GDM1 (cell line): Measurements from ENCODE around the gene SH3TC1.

Source experiments
- DNase-seq: peaks from one replicate; lab custom pipeline; 2025; lab: John Stamatoyannopoulos, UW

SH3TC1 gene

DNA sequence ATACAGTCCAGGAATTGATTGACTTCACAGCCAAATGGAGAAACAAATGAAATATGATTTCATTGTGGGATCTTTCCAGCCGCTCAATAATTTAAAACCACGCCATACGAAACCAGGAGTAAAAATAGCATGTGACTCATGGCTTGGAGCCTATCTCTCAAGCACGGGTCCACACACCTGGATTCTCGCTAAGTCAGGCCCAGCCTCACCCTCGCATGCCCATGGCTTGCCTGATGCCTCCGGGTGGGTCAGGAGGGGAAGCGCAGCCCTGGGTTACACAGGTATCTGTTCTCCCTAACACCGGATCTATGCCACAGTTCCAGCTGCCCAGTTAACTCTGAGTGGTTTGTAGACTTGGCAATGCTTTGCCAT is 34.9 kb upstream of the SH3TC1 start:
- DNase-seq, result no peak

DNA sequence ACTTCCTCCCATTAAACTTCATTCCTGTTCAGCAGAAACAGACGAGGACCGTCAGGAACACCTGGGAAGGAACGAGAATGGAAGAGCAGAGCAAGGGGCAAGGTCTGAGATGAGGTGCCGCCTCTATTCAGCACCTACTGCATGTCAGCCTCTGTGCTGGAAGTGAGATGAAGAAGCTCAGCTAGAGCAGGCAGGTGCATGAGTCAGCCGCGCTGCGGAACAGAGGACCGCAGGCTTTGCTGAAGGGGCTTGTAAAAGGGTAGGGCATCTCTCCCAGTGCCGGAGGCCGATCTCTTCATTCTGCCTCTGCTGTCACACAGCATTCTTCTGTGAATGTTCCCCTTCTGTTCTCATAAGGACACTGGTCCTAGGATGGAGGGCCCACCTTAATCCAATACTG is 34.4 kb upstream of the SH3TC1 start:
- no peak for DNase-seq

DNA sequence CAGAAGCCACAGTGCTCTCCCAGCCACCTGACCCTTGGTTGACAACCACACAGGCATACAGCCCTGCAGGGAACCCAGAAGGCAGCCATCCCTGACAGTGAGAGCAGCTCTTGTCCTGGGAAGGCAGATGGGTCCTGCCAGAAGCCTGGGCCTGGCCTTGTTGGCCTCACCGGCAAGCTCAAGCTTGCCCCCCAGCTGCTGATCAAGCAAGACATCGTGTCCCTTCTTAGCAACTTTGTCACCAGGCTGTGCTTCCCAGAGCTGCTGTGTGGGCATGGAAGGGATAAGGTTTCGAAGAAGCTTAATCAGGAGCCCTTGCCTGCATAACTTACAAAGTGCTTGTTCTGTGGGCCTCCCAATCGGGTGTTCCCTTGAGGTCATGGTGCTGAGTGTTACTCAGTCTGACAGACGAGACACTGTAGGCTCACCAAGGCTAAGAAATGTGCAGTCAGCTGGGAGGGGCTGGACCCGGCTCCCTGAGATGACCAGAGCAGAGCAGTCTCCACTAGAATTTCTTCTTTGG is 33.7 kb upstream of the SH3TC1 start:
- DNase-seq, result no peak

DNA sequence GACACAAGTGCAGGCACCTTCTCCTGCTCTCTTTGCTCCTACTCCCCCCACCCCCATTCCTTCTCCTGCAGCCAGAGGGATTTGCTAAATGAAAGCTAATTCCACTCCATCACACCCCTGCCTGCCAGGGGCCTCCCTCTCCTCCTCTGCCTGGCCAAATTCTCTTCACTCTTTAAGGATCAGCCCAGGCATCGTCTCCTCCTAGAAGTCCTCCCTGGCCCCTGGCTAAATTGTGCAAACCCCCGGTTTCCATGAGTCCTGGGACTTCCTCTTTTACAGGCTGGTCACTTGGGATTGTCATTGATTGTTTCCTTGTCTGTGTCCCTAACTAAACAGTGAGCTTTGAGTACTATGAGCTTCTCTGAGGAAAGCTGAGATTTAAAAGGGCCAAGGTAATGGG is 31.8 kb upstream of the SH3TC1 start:
- DNase-seq, result no peak

DNA sequence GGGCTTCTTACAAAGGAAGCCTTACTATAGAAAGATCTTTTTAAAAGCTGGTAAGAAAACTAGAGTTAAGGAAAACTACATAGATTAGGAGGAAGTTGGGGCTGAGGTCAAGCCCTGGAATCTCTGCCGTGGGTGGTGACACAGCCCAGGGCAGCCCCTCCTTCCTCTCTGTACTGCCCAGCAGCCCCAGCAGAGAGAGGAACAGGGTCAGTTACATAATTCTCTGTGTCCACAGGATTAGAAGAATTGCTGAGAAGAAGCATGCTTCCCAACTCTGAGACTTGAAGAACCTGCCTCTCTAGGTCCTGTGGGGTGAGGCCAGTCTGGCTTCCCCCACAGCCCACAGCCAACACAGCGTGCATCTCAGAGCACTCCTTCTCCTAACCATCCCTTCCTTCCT is 31.3 kb upstream of the SH3TC1 start:
- DNase-seq, result no peak

DNA sequence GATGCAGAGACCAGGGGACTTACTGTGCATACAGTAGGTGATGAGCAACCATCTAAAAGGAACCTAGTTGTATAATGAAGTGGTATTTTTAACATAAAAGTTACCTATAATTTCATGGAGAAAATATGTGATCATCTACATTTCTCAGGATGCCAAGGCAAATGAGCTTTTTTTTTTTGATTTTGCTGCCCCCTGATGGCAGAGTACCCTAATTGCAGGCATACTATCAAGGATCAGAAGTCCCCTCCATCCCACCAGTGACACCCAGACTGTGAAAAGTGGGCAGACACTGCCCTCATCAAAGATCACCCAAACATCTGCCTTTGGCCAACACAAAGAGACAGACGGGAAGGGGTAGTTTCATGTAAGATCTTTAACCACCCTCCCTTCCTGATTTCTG is 30.9 kb upstream of the SH3TC1 start:
- DNase-seq, result no peak

DNA sequence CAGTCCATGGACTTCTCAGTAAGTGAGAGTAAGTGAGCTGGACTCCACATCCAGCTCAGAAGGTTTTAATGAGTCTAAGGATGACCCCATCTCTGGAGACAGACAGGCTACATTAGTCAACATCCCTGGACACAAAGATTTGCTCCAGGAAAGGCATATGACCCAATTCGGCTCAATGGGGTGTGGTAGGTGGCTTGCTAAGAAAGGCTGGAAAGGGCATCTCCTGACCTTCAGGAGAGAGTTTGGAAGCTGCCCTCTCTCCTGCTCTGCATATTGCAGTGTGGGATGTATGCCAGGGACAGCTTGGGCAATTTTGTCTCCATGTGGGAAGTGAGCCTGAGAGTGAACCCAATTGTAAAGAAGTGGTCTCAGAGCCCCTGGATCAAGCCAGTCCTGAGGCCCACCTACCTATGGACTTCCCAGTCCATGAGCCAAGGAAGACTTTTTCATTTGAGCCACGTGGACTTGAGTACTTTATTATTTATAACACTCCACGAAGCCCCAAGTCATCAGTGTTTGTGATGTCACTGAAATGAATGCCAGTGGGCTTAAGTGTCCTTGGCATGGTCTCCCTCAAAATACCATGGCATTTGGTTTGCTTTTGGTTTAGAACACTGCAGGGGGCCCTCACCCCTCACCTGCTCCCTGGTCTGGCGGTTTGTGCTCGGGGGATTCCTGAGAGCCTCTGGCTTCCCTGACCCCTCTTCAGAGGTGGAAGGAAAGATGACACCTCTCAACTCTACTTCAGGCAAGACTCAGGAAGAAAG is 30.1 kb upstream of the SH3TC1 start:
- DNase-seq, result no peak

DNA sequence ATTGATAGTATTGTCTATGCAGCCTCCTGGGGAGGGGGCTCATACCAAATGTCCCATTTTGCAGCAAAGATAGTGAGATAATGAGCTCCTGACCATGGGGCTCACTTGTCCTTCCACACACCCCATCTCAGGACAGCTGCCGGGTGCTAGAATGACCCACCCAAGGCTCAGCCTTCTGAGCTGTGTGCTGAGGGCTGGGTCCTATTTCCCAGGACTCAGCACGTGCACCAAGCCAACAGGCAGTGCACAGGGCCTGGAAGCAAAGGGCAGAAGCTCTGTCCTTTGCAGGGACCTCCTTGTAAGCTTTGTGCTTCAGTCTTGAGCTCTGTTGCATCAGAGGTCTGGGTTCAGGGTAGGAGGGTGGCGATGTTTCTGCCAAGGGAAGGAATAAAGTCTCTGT is 29.3 kb upstream of the SH3TC1 start:
- DNase-seq, result no peak

DNA sequence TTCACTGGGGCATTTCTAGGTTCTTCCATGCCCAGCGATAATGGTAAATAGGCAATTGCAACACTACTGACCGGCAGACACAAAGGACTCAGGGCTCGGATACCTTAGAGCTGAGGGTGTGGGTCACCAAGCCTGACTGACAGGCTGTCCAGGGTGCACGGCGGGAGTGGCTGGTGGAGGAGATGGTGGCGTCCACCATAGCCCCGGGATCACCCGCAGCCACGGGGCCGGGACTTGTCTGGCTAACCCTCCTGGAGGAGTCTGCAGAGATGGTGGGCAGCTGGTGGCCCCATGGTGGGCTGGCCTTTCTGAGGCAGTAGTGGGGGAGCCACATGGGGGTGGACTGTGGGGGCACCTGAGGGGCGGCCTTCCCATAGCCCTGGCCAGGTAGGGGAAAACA is 28.7 kb upstream of the SH3TC1 start:
- DNase-seq, result no peak

DNA sequence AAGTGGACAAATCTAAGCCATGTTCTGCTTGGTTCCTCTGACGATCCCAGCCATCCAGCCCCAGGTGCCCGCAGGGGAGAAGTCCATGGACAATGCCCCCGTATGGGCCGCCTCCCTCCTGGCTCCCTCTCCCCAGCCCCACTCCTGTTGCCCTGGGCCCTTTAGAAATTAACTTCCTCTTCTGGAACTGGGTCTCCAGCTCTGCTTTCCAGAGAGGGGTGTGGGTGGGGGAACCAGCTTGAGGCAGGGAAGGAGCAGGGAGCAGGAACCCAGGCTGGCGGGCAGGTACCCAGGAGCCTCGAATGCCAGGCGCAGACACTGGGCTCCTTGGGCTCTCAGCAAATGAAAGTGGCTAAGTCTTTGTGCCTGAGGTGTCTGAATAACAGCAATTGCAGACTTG is 27.8 kb upstream of the SH3TC1 start:
- peak; percentile 19 for DNase-seq

DNA sequence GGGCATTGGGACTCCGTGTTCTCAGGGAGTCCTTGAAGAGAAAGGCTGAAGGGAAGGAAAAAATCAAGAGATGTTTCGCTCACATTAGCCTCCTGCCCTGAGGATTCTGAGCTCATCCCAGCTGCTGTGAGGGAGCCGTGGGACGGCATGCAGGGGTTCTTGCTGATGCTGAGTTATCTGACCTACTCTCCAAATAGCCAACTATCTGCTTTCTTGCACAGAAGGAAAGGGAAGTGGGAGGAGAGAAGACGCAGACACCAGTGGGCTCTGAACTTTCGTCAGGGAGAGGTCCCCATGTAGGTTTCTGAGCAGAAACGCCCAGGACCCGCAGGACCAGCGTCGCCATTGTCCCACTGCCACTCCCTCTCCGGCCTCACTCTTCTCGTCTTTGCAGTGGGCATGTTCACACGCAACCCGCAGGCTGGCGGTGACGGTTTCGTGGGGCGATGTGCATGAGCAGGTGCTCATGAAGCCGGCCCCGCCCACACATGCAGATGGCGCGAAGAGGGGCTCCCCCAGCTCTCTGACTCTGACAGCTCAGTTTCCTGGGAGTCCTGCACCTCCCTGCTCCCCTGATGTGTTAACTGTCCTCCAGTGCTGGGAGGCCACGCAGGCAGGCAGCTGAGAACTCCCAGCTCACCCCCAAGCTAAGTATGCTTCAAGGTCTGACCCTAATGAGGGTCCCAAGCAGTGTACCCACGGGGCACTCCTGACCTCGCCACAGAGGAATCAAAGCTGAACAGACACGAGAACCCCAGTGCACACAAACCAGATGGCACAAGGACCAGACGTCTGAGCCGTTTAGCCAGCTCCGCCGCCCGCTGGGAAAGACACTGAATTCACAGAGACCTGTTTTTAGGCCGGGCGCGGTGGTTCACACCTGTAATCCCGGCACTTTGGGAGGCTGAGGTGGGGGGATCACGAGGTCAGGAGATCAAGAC is 26.8 kb upstream of the SH3TC1 start:
- DNase-seq, result no peak

DNA sequence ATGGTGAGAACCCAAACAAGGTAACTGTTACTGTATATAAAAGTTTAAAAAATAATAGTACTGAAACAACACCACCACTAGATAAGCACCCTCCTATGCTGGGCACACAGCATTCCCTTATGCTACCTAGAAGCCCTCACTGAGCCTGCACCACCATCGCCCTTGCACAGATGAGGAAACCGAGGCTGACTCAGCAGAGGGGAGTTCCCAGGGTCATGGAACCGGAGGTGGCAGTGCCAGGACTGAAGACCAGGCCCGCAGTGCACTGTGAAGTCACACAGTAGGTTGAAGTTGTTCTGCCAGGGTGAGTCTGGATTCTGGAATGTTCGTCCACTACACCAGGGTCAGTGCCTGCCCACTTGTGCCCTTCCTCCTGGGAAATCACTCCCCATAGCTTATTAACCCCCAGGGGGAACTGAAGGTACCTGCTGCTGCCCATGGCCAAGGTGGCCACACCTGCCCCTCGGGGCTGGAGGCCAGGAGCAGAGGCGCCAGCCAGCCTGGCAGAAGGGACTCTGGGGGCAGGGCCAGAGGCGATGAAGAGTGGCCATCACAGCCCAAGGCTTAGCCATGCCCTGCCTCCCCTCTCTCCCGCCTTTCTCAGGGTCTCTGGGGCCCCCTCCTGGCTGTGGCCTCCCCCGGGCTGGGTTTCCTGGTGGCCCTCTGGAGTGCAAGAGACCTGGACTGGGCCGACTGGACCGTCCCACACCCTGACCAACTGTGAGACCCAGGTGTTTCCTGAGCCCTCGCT is 25.4 kb upstream of the SH3TC1 start:
- DNase-seq, result no peak

DNA sequence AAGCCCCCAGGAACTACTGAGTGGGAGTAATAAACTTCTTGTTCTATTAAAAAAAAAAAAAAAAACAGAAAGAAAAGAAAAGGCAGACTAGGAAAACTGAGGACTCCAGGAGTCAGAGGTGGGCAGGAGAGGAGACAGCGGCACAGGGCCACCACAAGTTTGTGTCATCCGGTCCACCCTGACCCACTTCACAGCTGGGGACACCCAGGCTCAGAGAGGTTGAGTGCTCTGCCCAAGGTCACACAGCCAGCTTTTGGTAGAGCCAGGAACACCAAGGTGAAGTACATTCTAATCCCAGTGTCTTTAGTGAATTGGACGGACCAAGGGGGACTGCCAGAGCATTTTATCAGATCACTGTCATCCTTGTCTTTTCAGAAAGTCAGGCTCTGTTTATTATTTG is 24.1 kb upstream of the SH3TC1 start:
- no peak for DNase-seq

DNA sequence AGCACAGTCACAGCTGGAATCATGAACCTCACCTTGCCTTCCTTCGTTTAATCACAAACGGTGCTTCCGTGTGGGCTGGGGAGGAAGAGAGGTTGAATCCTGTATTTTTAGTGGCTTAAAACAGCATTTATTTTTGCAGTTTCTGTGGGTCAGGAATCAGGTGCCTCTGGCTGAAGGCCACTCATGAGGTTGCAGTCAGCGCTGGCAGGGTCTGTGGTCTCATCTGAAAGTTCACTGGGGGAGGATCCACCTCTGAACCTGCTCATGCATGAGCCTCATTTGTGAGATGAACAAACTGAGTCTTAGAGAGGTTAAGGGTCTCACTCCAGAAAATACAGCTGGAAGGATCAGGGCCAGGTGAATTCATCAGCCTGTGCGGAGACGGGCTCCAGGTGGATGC is 23.4 kb upstream of the SH3TC1 start:
- no peak for DNase-seq

DNA sequence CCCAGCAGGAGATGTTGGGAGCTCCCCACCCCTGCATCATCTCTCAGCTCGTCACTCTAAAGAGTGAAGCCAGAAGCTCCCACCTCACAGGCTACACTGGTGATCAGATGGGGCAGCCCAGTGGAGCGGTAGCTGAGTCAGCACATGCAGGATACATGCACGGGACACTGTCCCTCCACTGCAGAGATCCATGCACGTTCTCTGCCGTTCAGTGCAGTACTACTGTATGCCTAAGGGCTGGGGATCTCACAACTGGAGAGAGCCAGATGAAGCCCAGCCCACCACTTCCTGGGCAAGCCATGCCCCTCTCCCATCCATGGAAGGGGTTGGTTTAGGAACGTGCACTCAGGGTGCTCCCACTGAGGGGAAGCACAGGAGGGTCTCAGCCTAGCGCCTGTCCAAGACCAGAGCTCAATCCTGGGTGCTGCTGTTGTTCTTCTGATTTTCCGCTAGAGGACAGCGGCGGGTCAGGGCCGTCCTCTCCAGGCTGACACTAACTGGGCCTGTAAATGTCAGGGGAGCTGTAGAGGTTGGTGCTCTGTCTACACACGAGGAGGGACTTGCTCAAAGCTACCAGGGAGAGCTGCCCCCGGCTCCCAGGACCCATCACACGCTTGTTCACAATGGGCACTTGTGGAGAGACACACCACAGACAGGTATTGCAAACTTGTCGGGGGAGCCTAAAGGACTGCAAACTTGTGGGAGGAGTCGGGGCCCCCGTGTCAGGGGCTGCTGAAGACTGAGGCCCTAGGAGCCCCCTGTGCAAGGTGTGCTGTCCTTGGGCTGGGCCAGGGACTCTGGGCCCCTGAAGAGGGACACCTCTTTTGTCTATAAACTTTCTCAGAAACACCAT is 22.3 kb upstream of the SH3TC1 start:
- DNase-seq, result peak; percentile 53

DNA sequence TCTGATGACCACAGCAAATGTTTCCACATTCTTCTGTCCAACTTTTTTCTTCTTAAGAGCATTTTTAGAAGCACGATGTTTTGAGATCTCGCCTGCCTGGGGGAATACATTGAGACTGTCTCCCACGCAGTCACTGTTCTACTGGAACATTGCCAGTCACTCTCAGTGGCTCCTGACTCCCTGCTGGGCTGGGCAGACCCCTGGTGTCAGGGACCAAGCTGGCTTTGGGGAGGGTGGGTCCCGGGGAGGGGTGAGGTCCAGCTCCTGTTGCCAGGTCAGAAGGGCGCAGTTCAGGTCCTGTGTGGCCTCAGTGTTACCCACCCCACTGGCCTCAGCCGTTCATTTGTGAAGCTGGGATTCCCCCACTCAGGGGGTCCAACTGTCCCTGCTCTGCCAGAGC is 21.5 kb upstream of the SH3TC1 start:
- DNase-seq, result no peak

DNA sequence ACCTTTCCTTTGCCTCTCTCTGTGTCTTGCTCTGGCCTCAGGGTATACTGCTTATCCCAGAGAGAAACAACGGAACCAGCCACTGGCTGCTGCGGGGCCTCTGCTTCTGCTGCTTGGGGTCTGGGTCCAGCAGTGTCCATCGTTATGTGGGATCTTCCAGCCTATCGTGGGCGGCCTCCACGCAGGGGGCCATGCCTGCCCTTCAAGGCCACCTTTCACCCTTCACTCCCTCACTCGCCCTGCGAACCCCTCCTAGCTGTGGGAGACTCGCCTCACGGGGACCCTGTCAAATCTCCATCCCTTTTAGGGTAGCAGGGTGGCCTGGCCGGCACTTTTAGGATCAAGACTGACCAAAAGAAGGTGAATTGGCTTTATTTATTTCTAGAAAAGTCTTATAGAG is 21.1 kb upstream of the SH3TC1 start:
- DNase-seq, result no peak

DNA sequence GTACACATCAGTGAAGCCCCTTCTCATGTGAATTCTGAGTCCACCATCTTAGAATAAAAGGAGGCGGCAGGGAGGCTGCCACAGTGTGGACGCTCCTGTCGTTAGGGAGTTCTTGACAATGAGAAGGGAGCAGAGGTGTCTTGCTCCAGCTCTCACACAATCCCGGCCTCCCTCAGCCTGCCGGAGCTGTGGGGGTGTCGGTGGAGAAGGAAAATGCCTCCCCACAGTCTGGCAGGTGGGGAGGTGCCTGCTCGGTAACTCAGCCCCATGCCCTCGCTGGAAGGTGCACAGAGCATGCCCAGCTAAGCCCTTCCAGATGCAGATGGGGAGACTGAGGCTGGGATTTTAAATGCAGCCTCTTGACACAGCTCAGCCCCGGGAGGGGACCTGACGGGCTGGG is 20.0 kb upstream of the SH3TC1 start:
- no peak for DNase-seq

DNA sequence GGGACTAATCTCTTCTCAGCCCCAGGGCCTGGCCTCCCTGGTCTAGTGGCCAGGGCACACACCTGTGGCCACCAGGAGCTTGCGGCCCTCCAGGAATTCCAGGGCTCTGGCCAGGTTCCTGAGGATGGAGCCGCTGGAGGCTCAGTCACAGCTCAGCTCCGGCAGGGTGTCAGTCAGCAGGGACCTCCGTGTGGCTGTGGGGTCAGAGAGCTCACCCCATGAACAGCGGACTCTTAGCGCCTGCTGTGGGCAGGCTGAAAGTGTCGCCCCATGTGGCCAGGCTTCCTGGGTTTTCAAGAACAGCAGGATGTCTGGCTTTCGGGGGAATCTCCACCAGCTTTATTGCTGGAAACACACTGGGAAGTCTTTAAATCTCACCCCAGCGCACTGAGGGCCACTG is 19.3 kb upstream of the SH3TC1 start:
- DNase-seq, result no peak

DNA sequence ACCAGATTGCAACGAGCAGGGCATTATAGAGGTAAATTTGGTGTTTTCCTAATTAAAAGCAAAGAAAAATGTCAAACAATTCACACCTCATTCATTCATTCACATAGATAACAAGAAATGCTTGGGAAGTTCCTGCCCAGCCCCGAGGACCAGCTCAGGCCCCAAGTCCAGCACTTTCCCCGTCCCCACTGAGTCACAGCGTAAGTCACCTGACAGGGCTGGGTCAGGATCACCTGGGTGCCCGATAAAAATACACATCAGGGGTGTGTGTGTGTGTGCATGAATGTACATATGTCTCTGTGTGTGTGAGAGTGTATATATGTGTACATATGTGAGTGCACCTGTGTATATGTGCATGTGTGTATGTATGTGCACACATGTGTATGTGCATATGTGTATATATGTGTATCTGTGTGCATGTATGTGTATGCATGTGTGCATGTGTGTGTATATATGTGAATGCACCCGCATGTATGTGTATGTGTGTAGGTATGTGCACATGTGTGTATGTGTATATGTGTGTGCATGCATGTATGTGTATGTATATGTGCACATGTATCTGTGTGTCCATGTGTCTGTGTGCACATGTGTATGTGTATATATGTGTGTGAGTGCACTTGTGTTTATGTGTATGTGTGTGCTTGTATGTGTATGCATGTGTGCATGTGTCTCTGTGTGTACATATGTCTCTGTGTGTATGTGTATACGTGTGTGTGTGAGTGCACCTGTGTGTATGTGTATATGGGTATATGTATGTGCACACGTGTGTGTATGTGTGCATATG is 18.6 kb upstream of the SH3TC1 start:
- no peak for DNase-seq

DNA sequence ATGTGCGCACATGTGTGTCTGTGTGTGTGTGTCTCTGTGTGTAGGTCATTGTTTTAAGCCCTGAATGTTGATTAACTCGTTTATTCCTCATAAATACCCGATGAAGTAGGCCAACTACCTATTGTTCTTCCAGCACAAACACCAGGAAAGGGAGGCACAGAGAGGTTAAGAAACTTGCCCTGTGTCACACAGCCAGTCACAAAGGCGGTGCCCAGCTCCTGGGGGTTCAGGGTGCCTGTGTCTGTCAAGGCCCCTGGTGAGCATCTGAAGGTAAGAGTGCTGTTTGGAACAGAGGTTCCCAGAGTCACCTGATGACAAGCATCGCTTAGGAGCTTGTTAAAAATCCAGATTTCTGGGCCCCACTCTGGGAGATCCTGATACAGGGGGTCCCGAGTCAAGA is 18.0 kb upstream of the SH3TC1 start:
- DNase-seq, result no peak
